CD4-positive, alpha-beta memory T cell (primary cell): Measurements from ENCODE around the gene DPEP3. TPM values are rescaled to one million over a fixed set of nuclear protein-coding genes. Genes with fewer than 3 reads are reported as not detected.

Source experiments
- CTCF ChIA-PET: fragments of 350-600 bp; sonication (Branson Sonifier 250); formaldehyde crosslinking; loops from one replicate; lab custom pipeline; 2021; ENCODE audit warnings: inconsistent platforms; ENCODE audit not compliant: partially characterized antibody; lab: Charles Lee
- POLR2A ChIA-PET: fragments of 350-600 bp; sonication (Branson Sonifier 250); formaldehyde crosslinking; loops from one replicate; lab custom pipeline; 2021; ENCODE audit not compliant: partially characterized antibody; lab: Charles Lee
- DNase-seq, 5 donors: peaks; one replicate each; pipeline versions ENCODE4 v3.0.0 to v3.0.0-alpha.2; 2020 to 2022; ENCODE audit warnings: mixed read lengths in 1 of 5
- H3K27ac ChIP-seq: one replicate; pipeline ENCODE4 v1.7.0; 2013; ENCODE audit warnings: low read depth, low read length
- H3K27me3 ChIP-seq: 2 replicates; pipeline ENCODE4 v1.7.0; 2013; ENCODE audit warnings: mild to moderate bottlenecking, low read length, moderate library complexity; ENCODE audit not compliant: insufficient read depth
- H3K36me3 ChIP-seq: 2 replicates; pipeline ENCODE4 v1.7.0; 2013; ENCODE audit warnings: mild to moderate bottlenecking, low read length, moderate library complexity; ENCODE audit not compliant: insufficient read depth
- H3K4me1 ChIP-seq: 2 replicates; pipeline ENCODE4 v1.7.0; 2013; ENCODE audit warnings: mild to moderate bottlenecking, low read length, moderate library complexity; ENCODE audit not compliant: insufficient read depth
- H3K4me3 ChIP-seq, 2 donors: one replicate each; pipeline ENCODE4 v1.7.0; 2013; ENCODE audit warnings: low read length in 2 of 2, mild to moderate bottlenecking in 1 of 2
- H3K9me3 ChIP-seq, 2 donors: one replicate each; pipeline ENCODE4 v1.7.0; 2013; ENCODE audit warnings: low read length in 2 of 2, control low read depth in 1 of 2; ENCODE audit not compliant: control insufficient read depth in 1 of 2
- H3K27ac Mint-ChIP-seq, 7 donors: one replicate each; pipeline ENCODE4 v1.8.0; 2020 to 2021; ENCODE audit warnings: mixed read lengths in 7 of 7, mild to moderate bottlenecking in 6 of 7, inconsistent platforms in 3 of 7, moderate library complexity in 3 of 7
- H3K27me3 Mint-ChIP-seq, 2 donors: one replicate each; pipeline ENCODE4 v1.8.0; 2020 to 2021; ENCODE audit warnings: mixed read lengths in 2 of 2
- H3K36me3 Mint-ChIP-seq, 2 donors: one replicate each; pipeline ENCODE4 v1.8.0; 2020 to 2021; ENCODE audit warnings: mixed read lengths in 2 of 2, inconsistent platforms in 1 of 2, mild to moderate bottlenecking in 1 of 2
- H3K4me1 Mint-ChIP-seq, 4 donors: one replicate each; pipeline ENCODE4 v1.8.0; 2020 to 2021; ENCODE audit warnings: mixed read lengths in 4 of 4, mild to moderate bottlenecking in 1 of 4
- H3K4me3 Mint-ChIP-seq, 8 donors: one replicate each; pipeline ENCODE4 v1.8.0; 2020 to 2021; ENCODE audit warnings: mixed read lengths in 8 of 8, mild to moderate bottlenecking in 7 of 8, moderate library complexity in 6 of 8, inconsistent platforms in 3 of 8
- H3K9me3 Mint-ChIP-seq, 8 donors: one replicate each; pipeline ENCODE4 v1.8.0; 2020 to 2021; ENCODE audit warnings: mixed read lengths in 8 of 8, mild to moderate bottlenecking in 5 of 8, inconsistent platforms in 3 of 8, moderate library complexity in 1 of 8
- intact Hi-C: fragments of 100-400 bp; cut with micrococcal nuclease; formaldehyde crosslinking; loops from one replicate; pipeline ENCODE4 v1.15.1; 2023
- polyA plus RNA-seq, 2 donors: library from polyadenylated mRNA; unstranded; fragments of 300-500 nt; fragmentation: Illumina TruSeq; gene quantifications; one replicate each; pipeline ENCODE4 v1.2.3, GENCODE V29; 2021
- total RNA-seq, 2 experiments: library from RNA; stranded (reverse); gene quantifications; one replicate each; pipeline ENCODE4 v1.2.3, GENCODE V29; 2021

Gene DPEP3
- total and polyA plus RNA-seq, 4 experiments from 2014 or later, result 0.91 to 1.2 TPM; not detected in 2

DNA sequence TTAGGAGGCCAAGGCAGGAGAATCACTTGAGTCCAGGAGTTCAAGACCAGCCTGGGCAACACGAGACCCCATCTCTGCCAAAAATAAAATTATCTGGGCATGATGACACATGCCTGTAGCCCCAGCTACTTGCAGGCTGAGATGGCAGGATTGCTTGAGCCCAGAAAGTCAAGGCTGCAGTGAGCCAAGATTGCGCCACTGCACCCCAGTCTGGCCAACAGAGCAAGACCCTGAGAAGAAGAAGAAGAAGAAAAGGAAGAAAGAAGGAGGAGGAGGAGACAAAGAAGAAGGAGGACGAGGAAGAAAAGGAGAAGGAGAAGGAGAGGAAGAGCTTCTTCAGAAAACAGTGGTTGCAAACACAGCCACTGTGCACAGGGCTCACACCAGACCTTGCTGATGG, 8.4 kb upstream of the DPEP3 start:
- no peaks in the 10 kb centered on the region for H3K27me3 Mint-ChIP-seq
- peak overlapping the region in 1 of 8 donors; percentile 35 for H3K4me3 Mint-ChIP-seq
- ChIA-PET CTCF (interaction anchor here (1.0 to 4.8 kb wide), 3 partner anchors 40 to 77 kb away, joined by 4 to 54 read pairs (median 6); no protein-coding TSS in a partner anchor), POLR2A (interaction anchor here (1.0 to 4.3 kb wide), 7 partner anchors 10 to 76 kb away, joined by 3 to 24 read pairs (median 4); partner anchors contain the start of genes DPEP2 and PSMB10)
- no peak for DNase-seq
- peaks cover 9 to 35% (median 20%) of the 10 kb centered on the region in 4 donors for H3K4me1 Mint-ChIP-seq
- no peak overlapping the region for H3K27ac ChIP-seq
- H3K9me3 ChIP-seq, result no peaks in the 10 kb centered on the region
- H3K27ac Mint-ChIP-seq, result peak overlapping the region in 6 of 7 donors; percentile 23 to 72 (median 53)
- H3K4me3 ChIP-seq, result no peak overlapping the region
- no peaks in the 10 kb centered on the region for H3K36me3 ChIP-seq
- intact Hi-C loops, result no loop called here
- H3K4me1 ChIP-seq, result peaks cover 29% of the 10 kb centered on the region
- H3K9me3 Mint-ChIP-seq, result no peaks in the 10 kb centered on the region
- peaks cover 0 to 10% of the 10 kb centered on the region in 2 donors for H3K36me3 Mint-ChIP-seq
- H3K27me3 ChIP-seq, result no peaks in the 10 kb centered on the region

DNA sequence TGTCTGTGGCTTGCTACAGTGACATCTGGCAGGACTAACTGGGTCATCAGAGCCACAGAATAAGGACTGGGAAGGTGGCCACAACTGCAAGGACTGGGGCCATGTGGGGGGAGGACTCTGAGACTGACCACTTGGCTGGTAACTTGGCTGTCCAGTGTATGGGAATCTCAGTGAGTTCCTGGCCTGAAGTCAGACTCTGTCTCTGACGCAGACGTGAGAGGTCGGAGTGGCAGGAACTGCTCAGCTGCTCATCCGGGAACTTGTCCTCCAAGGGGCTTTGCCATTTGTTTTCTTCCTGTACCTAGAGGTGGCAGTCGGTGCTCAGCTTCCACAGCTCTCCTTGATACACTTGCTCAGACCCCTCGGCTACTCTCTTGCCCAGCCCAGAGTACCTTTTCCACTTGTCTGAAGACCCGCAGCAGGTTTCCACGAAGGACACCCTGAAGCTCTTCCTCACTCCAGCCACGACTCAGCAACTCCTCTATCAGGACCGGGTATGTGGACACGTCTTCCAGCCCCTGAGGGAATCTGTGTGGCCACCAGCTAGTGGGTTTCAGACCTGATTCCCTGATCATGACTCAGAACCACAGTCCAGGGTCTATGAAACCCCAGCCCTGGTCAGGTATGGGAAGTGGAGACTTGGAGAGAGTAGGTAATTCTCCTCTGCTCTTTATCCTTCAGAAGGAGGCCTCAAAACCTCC, 7.3 kb upstream of the DPEP3 start:
- no peak overlapping the region for H3K27ac ChIP-seq
- Mint-ChIP-seq H3K4me1 (peaks cover 13 to 35% (median 22%) of the 10 kb centered on the region in 4 donors), H3K27ac (peak overlapping the region; percentile 31 to 84 (median 68)), H3K27me3 (no peaks in the 10 kb centered on the region), H3K9me3 (no peaks in the 10 kb centered on the region), H3K4me3 (no peak overlapping the region), H3K36me3 (peaks cover 0 to 10% of the 10 kb centered on the region in 2 donors)
- H3K4me3 ChIP-seq, result no peak overlapping the region
- CTCF ChIA-PET, result interaction anchor here (1.4 to 1.8 kb wide), 2 partner anchors 36 to 78 kb away, joined by 3 to 6 read pairs; partner anchors contain the start of genes DDX28 and DUS2
- H3K27me3 ChIP-seq, result no peaks in the 10 kb centered on the region
- H3K4me1 ChIP-seq, result peaks cover 27% of the 10 kb centered on the region
- H3K9me3 ChIP-seq, result no peaks in the 10 kb centered on the region
- POLR2A ChIA-PET, result interaction anchor here (1.6 to 4.3 kb wide), 4 partner anchors 11 to 51 kb away, joined by 4 to 24 read pairs (median 11); partner anchors contain the start of genes DPEP2, PSMB10 and SLC12A4
- intact Hi-C loops, result no loop called here
- H3K36me3 ChIP-seq, result no peaks in the 10 kb centered on the region
- no peak for DNase-seq

DNA sequence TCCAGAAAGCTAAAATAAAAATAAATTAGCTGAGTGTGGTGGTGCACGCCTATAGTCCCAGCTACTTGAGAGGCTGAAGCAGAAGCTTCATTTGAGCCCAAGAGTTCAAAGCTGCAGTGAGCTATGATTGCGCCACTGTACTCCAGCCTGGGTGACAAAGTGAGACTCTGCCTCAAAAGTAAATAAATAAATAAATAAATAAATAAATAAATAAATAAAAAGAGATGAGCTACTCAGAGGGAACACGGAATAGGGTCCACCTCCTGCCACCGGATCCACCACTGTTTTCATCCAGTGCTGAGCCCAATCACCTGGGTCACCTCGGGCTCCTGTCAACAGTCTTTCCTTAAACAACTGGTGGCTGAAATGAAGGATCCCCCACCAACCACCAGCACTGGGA, 6.7 kb upstream of the DPEP3 start:
- Mint-ChIP-seq H3K9me3 (no peaks in the 10 kb centered on the region), H3K4me3 (no peak overlapping the region), H3K36me3 (peaks cover 0 to 7% of the 10 kb centered on the region in 2 donors), H3K27ac (peak overlapping the region in 1 of 7 donors; percentile 59), H3K4me1 (peaks cover 13 to 31% (median 20%) of the 10 kb centered on the region in 4 donors), H3K27me3 (no peaks in the 10 kb centered on the region)
- ChIA-PET CTCF (interaction anchor here (1.1 to 1.4 kb wide), 2 partner anchors 36 to 45 kb away, joined by 3 read pairs; partner anchors contain the start of genes DDX28 and DUS2), POLR2A (interaction anchor here (0.9 to 4.3 kb wide), 5 partner anchors 12 to 54 kb away, joined by 3 to 24 read pairs (median 6); partner anchors contain the start of genes DPEP2, PSMB10 and SLC12A4)
- no peak overlapping the region for H3K4me3 ChIP-seq
- peaks cover 23% of the 10 kb centered on the region for H3K4me1 ChIP-seq
- no peaks in the 10 kb centered on the region for H3K27me3 ChIP-seq
- H3K27ac ChIP-seq, result no peak overlapping the region
- H3K9me3 ChIP-seq, result no peaks in the 10 kb centered on the region
- no peak for DNase-seq
- no peaks in the 10 kb centered on the region for H3K36me3 ChIP-seq
- intact Hi-C loops, result no loop called here

DNA sequence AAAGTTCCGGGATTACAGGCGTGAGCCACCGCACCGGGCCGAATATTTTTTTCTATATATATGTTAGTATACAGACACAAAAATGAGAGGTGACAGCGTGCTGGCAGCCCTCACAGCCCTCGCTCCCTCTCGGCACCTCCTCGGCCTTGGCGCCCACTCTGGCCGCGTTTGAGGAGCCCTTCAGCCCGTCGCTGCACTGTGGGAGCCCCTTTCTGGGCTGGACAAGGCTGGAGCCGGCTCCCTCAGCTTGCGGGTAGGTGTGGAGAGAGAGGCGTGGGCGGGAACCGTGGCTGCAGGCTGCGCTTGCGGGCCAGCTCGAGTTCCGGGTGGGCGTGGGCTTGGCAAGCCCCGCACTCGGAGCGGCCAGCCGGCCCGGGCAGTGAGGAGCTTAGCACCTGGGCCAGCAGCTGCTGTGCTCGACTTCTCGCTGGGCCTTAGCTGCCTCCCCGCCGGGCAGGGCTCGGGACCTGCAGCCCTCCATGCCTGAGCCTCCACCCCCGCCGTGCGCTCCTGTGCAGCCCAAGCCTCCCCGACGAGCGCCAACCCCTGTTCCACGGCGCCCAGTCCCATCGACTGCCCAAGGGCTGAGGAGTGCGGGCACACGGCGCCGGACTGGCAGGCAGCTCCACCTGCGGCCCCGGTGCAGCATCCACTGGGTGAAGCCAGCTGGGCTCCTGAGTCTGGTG, 1.9 kb upstream of the DPEP3 start:
- intact Hi-C loops, result no loop called here
- POLR2A ChIA-PET, result interaction anchor here (1.1 to 3.4 kb wide), 4 partner anchors 9 to 47 kb away, joined by 3 to 22 read pairs (median 6); partner anchors contain the start of gene PSMB10

DNA sequence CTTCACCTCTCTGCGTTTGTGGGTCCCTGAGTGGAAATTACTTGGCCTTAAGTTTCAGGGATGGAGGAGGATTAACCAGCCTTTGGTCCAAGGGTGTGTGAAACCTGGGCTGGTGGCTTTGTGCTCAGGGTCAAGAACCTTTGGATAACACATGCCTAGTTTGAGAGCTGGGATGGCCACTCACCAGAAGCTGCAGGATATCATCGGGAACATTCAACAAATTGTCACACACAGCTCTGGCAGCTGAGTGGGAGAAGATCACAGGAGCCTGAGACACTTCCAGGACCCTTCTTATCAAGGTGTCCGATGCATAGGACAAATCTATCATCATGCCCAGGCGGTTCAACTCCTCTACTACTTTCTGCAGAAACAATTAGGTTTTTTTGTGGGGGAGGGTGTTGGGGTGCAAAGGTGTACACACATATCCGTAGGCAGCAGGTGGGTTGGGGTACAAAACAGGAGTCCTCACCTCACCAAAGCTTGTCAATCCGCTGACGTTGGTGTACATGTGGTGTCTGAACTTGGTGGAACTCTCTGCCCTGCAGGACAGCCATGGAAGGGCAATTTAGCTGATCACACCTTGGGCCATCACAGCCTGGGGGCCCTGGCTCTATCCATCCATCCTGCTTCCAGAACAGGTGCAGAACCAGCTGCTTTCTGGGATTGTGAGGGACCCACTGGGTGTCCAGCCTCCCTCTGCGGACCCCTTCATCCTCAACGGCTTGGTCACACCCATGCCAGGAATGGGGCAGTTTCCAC, 2.7 kb downstream of the DPEP3 start:
- H3K27me3 ChIP-seq, result no peaks in the 10 kb centered on the region
- Mint-ChIP-seq H3K4me1 (peaks cover 0 to 3% (median under 1%) of the 10 kb centered on the region in 4 donors), H3K27ac (no peak overlapping the region), H3K36me3 (no peaks in the 10 kb centered on the region), H3K9me3 (no peaks in the 10 kb centered on the region), H3K27me3 (peaks cover 1 to 3% of the 10 kb centered on the region in 2 donors), H3K4me3 (no peak overlapping the region)
- no peak overlapping the region for H3K4me3 ChIP-seq
- no peaks in the 10 kb centered on the region for H3K9me3 ChIP-seq
- H3K36me3 ChIP-seq, result no peaks in the 10 kb centered on the region
- no peaks in the 10 kb centered on the region for H3K4me1 ChIP-seq
- intact Hi-C loops, result no loop called here
- no peak overlapping the region for H3K27ac ChIP-seq
- CTCF ChIA-PET, result interaction anchor here (1.1 kb wide), 1 partner anchor 14 kb away, joined by 3 read pairs; no protein-coding TSS in a partner anchor
- DNase-seq, result no peak
- POLR2A ChIA-PET, result no interaction called here

More for the DNA sequence above, 1.9 kb upstream of the DPEP3 start:
- Histone ChIP-seq H3K9me3 (no peaks in the 10 kb centered on the region), H3K36me3 (no peaks in the 10 kb centered on the region), H3K4me3 (no peak overlapping the region), H3K27me3 (no peaks in the 10 kb centered on the region), H3K27ac (no peak overlapping the region), H3K4me1 (peaks cover 23% of the 10 kb centered on the region)
- H3K36me3 Mint-ChIP-seq, result no peaks in the 10 kb centered on the region
- no peak for DNase-seq
- H3K27ac Mint-ChIP-seq, result no peak overlapping the region
- H3K9me3 Mint-ChIP-seq, result no peaks in the 10 kb centered on the region
- CTCF ChIA-PET, result interaction anchor here (1.0 kb wide), 1 partner anchor 59 kb away, joined by 5 read pairs; no protein-coding TSS in a partner anchor
- peaks cover 10 to 28% (median 18%) of the 10 kb centered on the region in 4 donors for H3K4me1 Mint-ChIP-seq
- no peak overlapping the region for H3K4me3 Mint-ChIP-seq
- peaks cover 0 to 1% of the 10 kb centered on the region in 2 donors for H3K27me3 Mint-ChIP-seq

DNA sequence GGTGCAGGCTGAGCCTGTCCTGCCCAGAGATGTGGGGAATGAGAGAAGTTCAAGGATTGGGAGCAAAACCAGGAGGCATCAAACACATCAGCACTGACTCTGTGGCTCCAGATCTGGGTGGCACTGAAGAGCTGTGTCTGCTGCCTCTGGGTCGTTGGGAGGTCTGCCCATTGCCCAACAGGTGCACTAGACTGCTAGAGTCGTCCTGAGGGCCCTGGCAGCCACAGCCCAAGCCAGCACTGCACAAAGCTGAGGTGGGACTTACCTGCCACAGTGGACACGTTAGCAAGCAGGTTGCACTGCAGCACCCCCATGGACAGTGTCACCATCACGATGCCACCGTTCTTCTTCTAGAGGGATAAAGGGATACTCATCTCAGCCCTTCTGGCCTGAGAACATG, 3.3 kb downstream of the DPEP3 start:
- intact Hi-C loops, result no loop called here
- no peak for DNase-seq
- Histone ChIP-seq H3K27ac (no peak overlapping the region), H3K9me3 (no peaks in the 10 kb centered on the region), H3K27me3 (no peaks in the 10 kb centered on the region), H3K4me3 (no peak overlapping the region), H3K4me1 (no peaks in the 10 kb centered on the region), H3K36me3 (no peaks in the 10 kb centered on the region)
- Mint-ChIP-seq H3K4me1 (no peaks in the 10 kb centered on the region), H3K4me3 (no peak overlapping the region), H3K27ac (no peak overlapping the region), H3K36me3 (no peaks in the 10 kb centered on the region), H3K9me3 (no peaks in the 10 kb centered on the region), H3K27me3 (peaks cover 1 to 3% of the 10 kb centered on the region in 2 donors)
- ChIA-PET CTCF (interaction anchor here (1.1 kb wide), 1 partner anchor 15 kb away, joined by 3 read pairs; no protein-coding TSS in a partner anchor), POLR2A (no interaction called here)
